Fibroblast of the conjunctiva (primary cell): ENCODE data around the gene SLC25A30.
"Not testable (repeated sequence)": the region's sequence is repeated elsewhere in the genome, so short reads cannot be mapped to it uniquely, and the experiment has no call there.

ENCODE experiments used
- DNase-seq: peaks from one replicate; pipeline ENCODE4 v3.0.0-alpha.2; 2010; ENCODE audit warnings: low read depth

SLC25A30 gene

DNA sequence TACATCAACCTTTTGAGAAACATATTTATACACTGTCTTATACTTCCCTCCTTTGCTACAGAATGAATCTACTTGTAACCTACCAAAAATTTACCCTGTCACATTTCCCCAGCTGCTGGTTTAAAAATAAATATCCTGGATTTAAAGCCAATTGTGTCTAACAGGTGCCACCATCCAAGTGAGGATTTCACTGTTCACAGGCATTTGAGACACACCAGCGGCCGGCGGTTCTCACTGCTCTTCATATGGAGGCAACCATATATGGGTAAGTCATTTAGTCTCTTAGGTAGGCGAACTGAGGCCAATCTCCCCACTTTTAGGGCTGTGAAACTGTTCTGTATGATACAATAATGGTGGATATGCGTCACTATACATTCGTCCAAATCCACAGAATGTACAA lies 26.2 kb downstream of the SLC25A30 start:
- no peak for DNase-seq

DNA sequence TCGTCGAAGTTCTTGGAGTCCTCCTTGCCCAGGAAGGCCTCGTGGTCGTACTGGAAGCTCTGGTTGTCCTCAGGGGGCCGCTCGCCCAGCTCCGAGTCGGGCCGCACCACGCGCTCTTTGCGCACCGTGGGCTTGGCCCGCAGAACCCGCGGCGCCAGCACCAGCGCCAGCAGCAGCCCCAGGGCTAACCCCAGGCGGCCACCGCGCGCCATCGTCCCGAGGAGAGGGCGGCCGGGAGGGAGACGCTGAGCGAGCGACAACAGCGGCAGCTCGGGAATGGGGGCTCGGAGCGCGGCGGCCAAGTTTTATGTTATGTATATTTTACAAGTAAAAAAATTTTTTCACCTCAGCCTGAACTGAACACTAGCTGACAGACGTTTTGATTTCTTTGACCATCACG lies 27.0 kb downstream of the SLC25A30 start:
- DNase-seq = not testable (repeated sequence)

- not testable (repeated sequence) for DNase-seq
Measured at GRCh38 chr13:45390348-45390747, 27.8 kb downstream of the SLC25A30 start.

DNA sequence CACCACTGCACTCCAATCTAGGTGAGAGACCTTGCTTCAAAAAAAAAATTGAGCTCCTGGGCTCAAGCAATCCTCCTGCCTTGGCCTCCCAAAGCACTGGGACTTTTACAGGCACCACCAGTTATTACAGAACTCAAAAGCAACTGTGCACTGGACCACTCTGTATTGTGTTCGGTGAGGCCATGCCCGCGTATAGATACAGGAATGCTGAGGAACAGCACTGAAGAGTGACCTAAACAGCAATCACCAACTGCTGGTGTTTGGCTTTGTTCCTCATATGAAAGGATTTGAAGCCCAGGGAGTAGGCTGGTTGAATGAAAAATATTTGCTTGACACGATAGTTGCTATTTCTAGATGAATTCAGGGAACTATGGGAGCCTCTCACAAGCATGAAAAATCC lies 29.5 kb downstream of the SLC25A30 start:
- no peak for DNase-seq

- not testable (repeated sequence) for DNase-seq
Measured at GRCh38 chr13:45386892-45387575, 31.1 kb downstream of the SLC25A30 start.

DNA sequence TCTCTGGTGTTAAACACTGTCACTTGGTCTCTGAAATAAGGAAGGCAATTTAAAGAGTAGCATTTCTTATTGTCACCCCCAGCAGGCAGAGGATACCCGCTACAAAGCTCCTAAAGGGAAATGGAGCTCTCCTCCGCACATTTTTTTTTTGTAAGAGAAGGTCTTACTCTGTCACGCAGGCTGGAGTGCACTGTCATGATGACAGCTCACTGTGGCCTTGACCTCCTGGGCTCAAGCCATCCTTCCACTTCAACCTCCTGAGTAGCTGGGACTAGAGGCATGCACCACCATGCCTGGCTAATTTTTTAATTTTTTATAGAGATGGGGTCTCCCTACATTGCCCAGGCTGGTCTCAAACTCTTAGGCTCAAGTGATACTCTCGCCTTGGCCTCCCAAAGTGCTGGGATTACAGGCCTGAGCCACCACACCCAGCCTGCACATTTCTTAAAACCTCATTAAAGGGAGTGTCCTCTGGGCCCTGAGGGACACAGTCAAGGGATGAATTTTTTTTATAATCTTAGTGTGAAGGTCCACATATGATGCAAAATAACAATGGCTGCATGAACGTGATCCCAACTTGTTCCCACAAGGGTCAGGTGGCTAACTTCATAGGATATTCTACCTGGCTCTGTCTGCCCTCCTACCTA lies 32.1 kb downstream of the SLC25A30 start:
- no peak for DNase-seq

DNA sequence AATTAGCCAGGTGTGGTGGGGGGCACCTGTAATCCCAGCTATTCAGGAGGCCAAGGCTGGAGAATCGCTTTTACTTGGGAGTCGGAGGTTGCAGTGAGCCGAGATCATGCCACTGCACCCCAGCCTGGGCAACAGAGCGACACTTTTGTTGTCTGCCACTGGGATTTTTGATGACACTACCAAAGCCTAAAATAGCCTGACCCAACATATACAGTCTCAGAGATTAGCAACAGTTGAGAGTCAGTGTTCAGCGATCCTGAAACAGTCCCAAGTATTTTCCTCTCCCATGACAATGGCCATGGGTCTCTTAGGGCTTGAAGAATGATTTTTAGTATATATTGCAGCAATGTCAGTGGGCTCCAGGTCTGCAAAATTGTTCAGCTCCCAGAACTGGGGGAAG lies 32.9 kb downstream of the SLC25A30 start:
- DNase-seq = no peak

GRCh38 chr13:45384474-45385174 lies 33.5 kb downstream of the SLC25A30 start:
- DNase-seq = no peak

GRCh38 chr13:45382739-45383138 lies 35.4 kb downstream of the SLC25A30 start:
- DNase-seq = not testable (repeated sequence)

GRCh38 chr13:45381196-45381595 lies 37.0 kb downstream of the SLC25A30 start:
- no peak for DNase-seq

GRCh38 chr13:45380708-45381107 lies 37.5 kb downstream of the SLC25A30 start:
- DNase-seq = not testable (repeated sequence)

- DNase-seq = not testable (repeated sequence)
Measured at GRCh38 chr13:45379516-45379915, 38.7 kb downstream of the SLC25A30 start.

DNA sequence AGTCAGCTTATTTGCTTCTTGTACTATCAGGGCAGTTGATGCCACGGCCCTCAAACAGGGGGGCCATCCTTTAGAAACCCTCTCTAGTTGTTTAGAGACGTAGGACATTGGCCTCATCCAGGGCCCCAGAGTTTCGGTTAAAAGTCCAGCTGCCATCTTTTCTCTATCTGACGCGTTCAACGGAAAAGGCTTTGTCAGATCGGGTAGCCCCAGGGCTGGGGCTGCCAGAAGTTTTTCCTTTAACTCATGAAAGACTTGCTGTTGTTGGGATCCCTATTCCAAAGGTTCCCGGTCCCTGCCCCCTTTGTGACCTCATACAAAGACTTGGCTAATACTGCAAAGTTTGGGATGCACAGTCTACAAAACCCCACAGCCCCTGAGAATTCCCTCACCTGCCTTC lies 39.4 kb downstream of the SLC25A30 start:
- DNase-seq = not testable (repeated sequence)

DNA sequence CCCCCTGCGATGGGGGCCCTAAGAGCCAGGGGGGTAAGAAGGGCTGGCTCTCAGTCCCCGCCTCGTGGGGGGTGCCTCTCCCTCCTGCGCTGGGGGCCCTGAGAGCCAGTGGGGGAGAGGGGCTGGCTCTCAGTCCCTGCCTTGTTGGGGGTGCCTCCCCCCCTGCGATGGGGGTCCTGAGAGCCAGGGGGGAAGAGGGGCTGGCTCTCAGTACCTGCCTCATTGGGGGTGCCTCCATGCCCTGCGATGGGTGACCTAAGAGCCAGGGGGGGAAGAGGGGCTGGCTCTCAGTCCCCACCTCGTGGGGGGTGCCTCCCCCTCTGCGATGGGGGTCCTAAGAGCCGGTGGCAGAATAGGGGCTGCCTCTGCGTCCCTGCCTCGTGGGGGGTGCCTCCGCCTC lies 40.9 kb downstream of the SLC25A30 start:
- DNase-seq = not testable (repeated sequence)

DNA sequence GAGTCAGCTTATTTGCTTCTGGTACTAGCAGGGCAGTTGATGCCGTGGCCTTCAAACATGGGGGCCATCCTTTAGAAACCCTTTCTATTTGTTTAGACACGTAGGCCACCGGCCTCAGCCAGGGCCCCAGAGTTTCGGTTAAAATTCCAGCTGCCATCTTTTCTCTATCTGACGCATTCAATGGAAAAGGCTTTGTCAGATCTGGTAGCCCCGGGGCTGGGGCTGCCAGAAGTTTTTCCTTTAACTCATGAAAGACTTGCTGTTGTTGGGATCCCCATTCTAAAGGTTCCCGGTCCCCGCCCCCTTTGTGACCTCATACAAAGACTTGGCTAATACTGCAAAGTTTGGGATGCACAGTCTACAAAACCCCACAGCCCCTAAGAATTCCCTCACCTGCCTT lies 41.5 kb downstream of the SLC25A30 start:
- DNase-seq = not testable (repeated sequence)

- no peak for DNase-seq
Measured at GRCh38 chr13:45374917-45375316, 43.3 kb downstream of the SLC25A30 start.

GRCh38 chr13:45373162-45373547 lies 45.0 kb downstream of the SLC25A30 start:
- no peak for DNase-seq

GRCh38 chr13:45372189-45373161 lies 45.7 kb downstream of the SLC25A30 start:
- DNase-seq = no peak

DNA sequence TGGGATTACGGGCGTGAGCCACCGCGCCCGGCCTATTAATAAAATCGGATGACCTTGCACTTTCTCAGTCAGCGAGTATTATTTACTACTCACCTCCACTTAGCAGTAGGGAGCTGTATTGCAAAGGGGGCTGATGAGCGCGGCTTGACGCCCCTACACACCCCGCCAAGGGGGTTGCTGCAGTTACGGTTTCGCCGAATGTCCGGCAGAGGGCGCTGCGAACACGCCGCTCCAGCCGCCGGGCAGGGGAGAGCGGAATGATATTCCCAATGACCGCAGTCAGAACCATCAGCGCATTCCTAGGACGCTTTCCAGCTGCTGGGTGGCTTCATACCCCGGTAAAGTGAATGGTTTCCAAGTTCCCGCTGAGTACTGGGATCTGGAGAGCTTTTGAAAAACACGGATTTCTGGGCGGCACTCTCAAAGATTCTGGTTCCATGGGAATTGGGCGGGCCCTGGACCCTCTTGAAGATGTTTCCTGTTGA lies 47.2 kb downstream of the SLC25A30 start:
- DNase-seq = peak; percentile 46

- no peak for DNase-seq
Measured at GRCh38 chr13:45369116-45369515, 49.1 kb downstream of the SLC25A30 start.

- no peak for DNase-seq
Measured at GRCh38 chr13:45368571-45368970, 49.6 kb downstream of the SLC25A30 start.

DNA sequence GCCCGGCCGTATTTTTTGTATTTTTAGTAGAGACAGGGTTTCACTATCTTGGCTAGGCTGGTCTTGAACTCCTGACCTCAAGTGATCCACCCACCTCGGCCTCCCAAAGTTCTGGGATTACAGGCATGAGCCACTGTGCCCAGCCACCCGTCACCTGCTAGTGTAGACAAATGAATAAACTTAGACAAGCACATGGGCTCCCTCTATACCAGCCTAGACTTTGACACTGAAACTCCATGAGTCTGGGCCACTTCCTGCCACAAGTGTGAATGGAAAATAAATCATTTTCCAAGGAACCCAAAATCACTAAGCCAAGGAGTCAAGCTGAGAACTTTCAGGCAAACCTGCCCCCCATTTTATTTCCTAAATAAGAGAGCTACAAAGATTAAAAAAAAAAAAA lies 50.2 kb downstream of the SLC25A30 start:
- no peak for DNase-seq
